ENCODE measurements around the gene SHPK.

The SHPK gene, protein sequence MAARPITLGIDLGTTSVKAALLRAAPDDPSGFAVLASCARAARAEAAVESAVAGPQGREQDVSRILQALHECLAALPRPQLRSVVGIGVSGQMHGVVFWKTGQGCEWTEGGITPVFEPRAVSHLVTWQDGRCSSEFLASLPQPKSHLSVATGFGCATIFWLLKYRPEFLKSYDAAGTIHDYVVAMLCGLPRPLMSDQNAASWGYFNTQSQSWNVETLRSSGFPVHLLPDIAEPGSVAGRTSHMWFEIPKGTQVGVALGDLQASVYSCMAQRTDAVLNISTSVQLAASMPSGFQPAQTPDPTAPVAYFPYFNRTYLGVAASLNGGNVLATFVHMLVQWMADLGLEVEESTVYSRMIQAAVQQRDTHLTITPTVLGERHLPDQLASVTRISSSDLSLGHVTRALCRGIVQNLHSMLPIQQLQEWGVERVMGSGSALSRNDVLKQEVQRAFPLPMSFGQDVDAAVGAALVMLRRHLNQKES
- total RNA-seq, result 1.1 to 11.4 (median 5.2) reads per million in 18 experiments

DNA sequence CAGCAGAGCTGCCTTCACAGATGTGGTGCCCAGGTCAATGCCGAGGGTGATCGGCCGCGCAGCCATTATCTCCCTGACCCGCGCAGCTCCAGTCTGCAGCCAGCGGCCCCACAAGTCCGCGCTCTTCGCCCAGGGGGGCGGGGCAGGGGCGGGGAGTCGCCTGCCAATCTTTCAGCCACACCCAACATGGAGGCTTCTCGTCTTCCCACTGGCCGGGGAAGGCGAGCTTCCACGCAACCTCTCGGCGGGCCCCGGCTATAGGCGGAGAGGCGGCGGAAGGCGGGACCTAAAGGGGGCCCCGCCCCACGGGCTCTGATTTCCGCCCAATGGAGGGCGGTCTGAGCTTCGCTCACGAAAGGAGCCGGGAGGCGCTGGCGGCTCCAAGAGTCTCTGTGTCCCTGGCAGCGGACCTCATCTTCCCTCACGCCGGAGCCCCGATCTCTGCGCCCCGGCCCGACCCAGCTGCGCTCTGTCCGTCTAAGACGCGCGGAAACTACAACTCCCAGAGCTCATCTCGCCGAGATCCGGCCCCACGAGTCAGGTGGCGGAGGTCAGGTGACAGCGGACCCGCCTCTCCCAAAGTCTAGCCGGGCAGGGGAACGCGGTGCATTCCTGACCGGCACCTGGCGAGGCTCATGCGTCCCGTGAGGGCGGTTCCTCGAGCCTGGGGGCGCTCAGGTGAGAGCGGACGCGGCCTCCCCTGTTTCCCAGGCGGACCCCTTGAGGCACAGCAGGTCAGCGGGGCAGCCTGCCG, at the start of gene SHPK, which contains the start of gene CTNS:
Gene SHPK, minus strand, starts transcription at position 97 of the 754 bp plus-strand sequence. Its CDS starts 31 bp downstream, at position 66.
Gene CTNS, plus strand, starts transcription at position 607 of the 754 bp plus-strand sequence. CDS start 3,447 bp downstream, outside the sequence.
- peak; percentile 98 to 99 for DNase-seq

DNA sequence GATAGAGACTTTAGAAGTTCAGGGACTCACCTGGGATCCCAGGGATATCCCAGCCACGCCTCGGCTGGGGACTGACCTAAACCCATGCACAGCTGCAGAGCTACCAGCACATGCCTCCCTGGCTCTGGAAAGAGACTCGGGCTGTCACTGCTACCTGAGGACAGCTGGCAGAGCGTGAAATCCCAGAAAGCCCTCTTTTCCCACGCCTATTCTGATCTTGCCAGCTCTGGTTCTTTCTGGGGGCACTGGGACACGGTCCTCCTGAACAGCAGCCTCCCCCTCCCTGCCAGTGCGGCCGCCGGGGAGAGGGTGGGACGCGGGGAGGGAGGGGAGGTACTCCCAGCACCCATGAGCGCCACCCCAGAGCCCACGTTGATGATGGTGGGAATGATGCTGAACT, 49.1 kb upstream of the SHPK start:
- DNase-seq, result no peak

DNA sequence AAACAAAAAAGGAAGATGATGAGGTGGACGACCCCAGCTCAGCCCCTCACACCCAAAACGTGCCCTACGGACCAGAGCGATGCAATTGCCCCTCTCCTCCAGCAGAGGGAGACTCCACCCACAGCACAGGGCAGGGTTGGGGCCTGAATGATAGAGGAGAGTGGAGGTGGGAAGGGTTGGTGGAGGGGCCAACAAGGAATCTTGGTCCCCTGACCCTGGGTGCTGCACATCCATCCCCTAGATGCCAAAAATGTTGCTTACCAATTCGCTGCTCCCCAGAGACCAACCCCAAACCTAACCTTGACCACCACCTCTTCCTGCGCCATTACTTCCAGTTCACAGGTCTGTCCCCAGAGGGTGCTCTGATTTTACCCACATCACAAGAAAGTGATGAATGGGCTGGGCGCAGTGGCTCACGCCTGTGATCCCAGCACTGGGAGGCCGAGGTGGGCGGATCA, 47.0 kb upstream of the SHPK start:
- peak; percentile 37 to 42 for DNase-seq

DNA sequence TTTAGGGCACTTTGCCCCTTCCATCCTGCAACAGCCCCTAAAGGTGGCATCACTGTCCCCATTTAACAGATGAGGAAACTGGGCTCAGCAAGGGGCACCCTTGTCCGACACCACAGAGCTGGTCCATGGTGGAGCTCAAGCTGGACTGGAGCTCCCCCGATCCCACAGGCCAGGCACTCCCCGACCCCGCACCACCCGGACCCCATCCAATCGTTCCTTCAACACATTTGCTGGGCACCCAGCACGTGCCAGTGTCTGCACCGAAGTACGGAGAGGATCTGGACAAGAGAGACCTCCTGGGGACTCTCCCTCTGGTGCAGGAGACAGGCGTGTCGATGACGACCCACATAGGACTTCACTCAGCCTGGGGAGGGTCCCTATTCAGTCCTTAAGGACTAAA, 46.0 kb upstream of the SHPK start:
- no peak for DNase-seq

DNA sequence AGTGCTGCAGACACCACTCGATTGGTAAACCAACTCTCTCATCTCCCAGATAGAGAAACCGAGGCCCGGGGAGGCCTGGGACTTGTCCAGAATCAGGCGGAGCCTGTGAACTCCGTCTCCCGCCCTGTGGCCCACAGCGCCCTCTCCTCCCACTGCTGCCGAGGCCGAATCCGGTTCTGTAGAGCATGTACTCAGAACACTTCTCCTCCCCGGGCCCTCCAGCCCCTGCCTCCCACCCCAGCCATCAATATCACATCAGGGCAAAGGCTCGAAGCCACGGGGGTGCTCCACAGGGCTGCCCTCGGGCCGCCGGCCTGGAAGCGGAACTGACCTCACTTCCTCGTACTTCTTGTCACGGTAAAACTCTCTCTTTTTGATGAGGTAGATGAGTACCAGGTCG, 45.5 kb upstream of the SHPK start:
- DNase-seq, result no peak

DNA sequence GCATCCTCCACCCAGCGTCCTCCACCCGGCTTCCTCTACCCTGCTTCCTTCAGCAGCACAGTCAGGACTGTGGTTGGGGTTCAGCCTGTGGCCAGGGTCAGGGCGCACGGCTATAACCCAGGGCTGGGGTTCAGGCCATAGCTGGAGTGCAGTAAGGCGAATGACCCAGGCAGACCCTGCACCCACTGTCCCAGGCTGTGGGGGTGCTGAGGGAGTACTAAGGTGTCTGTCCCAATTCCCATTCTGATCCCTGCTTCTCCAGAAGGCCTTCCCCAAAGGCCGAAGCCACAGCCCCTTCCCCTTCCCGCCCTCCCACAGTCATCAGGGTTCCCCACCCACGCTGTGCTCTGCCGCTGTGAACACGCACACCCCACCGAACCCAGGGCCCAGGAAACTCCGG, 45.0 kb upstream of the SHPK start:
- no peak for DNase-seq

DNA sequence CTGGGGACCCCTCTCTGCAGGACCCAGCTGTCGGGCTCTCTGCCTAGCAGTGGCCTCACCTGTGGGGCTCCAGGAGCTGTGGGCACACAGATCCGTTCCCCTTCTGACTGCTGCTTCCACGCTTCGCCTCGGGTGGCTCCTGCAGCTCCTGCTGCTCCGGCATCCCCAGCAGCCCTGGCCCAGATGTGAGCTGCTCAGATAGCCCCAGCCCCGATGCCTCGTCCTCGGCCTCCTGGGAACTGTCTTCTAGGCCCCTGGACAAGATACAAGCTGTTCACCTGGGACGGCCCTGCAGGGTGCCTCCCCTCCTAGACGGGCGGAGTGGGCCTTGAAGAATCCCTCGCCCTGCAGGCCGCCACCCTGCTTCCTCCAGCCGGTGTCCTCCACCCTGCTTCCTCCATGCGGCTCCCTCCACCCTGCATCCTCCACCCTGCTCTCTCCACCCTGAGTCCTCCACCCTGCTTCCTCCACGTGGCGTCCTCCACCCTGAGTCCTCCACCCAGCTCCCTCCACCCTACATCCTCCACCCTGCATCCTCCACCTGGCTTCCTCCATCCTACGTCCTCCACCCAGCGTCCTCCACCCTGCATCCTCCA, 43.6 kb upstream of the SHPK start:
- no peak for DNase-seq

DNA sequence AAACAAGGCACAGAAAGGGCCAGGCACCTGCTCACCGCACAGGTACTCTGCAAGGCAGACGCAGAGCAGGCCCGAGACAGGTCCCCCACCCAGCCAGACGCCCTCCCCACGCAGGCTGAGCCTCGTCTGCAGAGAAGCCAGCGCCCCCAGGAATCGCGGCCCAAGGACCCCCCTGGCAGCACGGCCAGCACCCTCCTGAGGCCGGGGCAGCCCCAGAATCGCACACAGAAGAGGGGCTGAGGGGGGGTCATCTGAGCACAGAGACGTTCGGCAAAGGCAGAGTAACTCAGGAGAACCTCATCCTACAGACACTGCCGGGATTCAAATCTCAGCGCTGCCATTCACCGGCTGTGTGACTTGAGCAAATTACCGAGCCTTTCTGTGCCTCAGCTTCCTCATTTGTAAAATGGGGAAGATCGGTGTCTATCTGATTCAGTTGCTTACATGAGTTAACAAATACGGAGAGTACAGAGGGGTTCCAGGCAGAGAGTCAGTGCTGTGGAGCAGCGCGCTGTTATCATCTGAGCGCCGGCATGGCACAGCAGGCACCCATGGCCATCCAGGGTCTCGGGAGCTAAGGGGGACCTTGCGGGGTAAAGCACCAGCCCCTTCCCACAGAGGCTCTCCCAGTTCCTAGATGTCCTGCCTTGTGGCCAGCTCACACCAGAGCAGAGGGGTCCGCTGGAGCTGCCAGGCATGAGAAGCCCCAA, 42.9 kb upstream of the SHPK start:
- peak; percentile 41 to 58 for DNase-seq

DNA sequence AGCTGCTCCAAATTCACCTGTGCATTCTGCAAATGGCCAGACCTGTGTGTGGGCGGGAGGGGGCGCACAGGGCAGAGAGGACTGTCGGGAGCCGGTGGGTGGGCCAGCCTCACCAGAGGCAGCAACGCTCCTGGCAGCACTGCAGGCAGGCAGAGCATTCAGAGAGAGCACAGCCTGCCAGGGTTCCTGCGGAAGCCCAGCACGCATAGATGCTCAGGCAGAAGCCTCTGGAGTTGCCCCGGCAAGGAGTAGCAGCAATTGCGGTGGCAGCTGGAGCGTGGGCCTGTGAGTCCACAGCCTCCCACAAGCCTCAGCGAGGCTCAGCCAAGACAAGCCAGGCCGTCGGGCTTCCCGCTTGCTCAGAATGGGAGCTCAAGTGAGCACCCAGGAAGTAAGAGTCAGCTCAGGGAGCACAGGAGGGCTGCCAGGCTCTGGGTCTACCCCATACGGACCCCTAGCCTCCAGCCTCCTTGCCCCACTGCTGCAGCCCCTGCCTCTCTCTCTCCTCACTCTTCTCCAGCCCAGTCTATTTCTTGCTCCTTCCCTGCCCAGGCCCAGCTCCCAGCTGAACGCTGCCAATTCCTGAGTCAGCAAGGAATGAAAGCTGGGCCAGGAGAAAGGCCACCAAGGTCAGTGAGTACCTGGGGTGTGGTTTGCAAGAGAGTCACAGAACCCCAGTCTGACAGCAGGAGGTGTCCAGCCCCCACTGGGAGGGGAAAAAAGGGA, 42.2 kb upstream of the SHPK start:
- DNase-seq, result no peak

DNA sequence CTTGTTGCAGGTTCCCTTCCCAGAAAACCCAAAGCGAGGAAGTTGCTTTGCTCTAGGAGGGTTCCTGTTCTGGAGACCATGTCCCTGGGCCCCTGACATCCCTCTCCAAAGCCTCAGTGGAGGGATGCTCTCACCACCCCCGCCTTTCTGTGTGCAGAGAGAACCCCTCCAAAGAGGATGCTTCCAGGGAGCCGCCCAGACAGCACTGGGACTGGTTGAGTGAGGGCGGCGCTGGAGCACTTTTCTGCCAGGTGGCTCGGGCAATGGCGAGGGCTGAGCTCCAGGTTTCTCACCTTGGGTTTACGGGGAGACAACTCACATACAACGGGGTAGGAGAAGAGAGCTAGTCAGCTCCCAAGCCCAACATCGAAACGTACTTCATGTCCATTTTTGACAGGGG, 39.8 kb upstream of the SHPK start:
- no peak for DNase-seq

DNA sequence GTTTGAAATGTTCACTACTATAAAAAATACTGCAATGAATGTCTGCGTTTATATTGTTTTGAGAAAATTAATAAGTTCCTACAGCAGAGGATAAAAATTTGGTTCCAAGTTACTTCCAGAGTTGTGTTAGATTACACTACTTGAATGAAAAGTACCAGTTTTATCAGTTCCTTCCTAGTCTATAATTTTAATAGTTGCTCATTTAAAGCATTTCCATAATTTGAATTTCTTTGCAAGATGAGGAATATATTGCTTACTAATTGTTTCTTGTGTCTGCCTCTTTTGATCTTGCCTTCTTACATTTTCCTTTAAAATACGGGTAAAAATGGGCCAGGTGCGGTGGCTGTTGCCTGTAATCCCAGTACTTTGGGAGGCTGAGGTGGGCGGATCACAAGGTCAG, 36.5 kb upstream of the SHPK start:
- no peak for DNase-seq

DNA sequence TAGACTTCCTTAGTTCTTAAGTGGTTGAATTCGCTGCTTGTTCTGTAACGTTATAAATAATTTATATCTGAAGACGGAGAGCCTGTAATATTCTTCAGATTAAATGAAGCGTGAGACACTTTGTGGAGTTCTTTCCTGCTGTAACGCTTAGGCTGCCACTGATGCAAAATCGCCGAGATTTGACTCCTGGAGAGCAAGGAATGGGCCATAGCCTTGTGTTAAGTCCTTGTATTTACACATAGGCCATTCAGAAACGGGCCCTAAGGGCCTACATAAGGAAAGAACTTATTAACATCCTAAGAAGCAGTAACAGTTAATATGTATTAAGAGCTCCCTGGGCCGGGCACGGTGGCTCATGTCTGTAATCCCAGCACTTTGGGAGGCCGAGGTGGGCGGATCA, 33.5 kb upstream of the SHPK start:
- no peak for DNase-seq

DNA sequence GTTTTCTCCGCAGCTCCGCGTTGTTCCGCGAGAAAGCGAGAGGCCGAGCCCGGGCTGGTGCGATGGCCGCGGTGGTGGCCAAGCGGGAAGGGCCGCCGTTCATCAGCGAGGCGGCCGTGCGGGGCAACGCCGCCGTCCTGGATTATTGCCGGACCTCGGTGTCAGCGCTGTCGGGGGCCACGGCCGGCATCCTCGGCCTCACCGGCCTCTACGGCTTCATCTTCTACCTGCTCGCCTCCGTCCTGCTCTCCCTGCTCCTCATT, 33.0 kb upstream of the SHPK start:
- DNase-seq, result no peak

DNA sequence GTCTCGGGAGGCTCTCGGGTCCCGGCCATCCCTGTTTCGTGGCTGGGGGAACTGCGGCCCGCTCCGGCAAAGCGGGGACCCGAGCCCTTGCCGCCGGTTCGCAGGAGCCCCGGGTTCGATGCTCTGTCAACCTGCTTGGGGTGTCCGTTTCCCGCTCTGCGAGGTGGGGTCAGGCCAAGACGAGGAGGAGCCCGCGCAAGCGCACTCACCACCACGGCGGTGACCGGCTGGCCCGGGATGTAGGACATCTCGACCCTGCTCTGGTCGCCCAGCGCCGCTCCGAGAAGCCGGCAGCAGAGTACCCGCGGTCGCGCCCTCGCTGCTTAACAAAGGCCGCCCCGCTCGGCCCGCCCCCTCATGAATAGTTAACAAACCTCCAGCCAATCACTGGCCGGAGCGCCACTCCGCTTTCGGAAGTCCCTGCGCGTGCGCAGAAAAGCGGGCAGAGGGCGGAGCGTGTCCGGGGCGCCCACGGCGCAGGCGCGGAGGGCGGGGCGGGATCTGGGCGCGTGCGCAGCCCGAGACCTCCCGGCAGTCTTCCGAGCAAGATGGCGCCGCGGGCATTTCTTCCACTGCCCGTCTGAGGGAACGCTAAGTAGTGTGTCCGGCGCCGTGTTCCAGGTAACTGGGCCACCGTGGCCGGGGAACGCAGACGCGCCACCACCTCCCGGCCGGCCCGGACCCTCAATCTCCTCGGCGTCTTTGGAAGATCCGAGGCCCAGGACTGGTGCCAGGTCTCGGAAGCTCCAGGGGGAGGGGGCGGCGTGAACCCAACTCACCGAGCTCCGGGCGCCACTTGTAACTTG, 32.4 kb upstream of the SHPK start, which contains the start of the genes EMC6 and TAX1BP3:
Gene EMC6, plus strand, starts transcription at position 534 of the 806 bp plus-strand sequence. CDS start 335 bp downstream, outside the sequence.
Gene TAX1BP3, minus strand, starts transcription at position 300 of the 806 bp plus-strand sequence. Its CDS starts 52 bp downstream, at position 248.
- peak; percentile 99 for DNase-seq

DNA sequence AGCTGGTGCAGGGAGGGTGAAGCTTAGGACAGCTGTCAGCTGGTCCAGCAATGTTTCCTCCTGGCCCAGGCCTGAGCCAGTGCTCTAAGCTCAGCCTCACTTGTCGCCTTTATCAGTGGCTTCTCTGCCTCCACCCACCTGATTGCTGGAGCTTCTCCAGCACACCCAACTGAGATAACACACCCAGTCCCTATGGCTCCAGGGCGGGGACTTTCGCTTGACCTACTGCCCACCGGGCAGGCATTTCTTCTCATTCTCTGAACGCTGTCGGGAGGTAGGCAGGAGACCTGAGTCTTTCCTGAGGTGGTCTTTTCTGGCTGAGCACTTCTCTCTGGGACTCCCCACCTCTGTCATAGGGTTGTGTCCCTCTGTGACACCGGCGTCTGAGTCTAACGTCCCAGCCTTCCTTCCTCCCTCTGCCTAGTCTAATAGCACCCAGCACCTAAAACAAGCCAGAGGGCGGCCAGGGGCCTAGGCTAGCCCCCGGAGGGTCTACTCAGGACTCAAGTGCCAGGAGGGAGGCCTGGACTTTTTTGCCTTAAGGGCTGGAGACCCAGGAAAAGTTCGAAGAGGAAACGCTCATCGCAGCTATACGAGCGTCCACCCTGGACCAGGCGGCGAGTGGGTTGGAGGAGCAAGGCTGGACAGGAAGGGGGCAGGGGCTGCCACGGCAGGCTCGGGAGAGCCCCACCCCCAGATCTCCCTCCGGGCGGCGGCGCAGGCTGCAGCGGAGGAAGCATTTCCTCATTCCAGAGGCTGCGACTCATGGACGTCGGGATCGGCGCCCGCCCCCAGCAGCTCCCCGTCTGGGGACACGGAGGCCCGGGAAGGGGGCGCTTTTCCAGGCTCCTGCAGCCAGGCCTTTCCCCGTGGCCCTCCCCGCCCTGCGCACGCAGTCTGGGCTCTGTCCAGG, 31.6 kb upstream of the SHPK start:
- peak; percentile 63 to 84 for DNase-seq

DNA sequence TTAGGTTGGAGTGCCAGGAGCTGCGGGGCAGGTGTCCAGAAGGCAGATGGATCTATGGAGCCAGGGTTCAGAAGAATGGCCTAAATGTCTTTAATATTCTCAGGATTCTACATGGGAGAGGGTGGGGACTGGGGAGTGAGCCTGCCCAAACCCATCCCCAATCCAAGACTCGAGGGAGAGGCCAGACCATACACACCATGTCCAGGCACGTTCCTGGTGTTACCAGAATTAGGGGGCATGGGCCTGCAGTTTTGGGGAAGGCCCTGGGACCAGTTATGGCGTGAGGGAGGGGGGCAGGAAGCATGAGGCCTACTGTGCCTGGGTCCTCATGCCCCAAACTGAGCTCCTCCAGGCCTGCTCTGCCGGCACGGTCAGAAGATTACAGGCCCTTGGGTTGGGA, 30.5 kb upstream of the SHPK start:
- no peak for DNase-seq

DNA sequence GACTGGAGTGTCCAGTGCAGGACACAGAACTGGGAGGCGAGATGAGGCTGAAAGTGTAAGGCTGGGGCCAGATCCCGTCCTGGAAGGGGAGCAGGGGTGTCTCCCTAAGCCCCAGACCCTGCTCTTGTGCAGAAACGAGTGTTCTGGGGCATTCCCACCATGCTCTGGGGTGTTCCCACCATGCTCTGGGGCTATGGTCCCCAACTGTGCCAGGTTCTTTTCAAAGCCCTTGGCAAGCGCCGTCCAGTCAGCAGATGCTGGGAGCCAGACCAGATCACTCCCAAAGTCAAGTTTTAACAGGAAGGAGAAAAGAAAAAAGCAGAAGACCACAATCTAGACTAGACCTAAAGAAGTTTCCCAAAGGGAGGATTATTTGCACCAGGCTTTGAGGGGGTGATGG, 29.8 kb upstream of the SHPK start:
- DNase-seq, result no peak

DNA sequence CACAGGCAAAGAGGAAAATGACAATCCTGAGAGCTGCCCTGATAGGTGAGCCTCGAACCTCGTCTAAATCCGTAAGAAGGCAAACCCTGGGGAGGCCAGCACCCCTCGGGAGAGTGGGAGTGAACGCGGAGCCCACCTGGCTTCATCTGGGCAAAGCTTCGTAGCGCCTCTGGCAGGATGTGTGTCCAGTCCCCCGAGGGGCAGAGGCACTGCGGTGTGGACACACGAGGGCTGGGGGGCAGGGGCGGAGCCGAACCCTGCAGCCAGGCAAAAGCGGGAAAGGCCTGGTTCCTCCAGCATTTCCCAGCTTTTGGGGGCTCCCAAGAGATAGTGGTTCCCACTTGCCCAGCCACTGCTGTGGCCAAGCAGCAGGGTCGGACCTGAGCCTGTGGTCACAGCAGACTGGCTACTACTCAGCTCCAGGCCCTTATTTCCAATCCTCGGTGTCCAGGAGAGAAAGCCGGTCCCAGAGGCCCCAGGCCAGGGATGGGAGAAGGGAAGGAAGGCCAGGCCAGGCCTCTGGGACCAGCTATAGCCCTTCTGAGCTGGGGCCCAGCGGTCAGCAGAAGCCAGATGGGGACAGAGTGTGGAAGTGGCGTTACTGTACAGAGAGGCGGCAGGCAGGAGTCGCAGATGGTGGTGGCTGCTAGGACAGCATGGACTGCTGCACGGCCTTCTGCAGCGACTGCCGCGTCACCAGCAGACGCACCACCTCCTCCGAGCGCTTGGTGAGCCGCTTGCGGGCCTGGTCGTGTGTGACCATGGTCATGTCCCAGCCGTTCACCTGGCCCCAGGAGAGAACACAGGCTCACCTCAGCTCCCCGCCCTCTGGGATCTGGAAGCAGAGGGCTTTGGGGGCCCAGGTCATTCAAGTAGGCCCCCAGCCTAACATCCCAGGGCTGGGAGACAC, 27.3 kb upstream of the SHPK start:
- DNase-seq, result no peak

All from inflammatory macrophage (primary cell).